Testis (tissue), 2 donors: ENCODE measurements around the gene RPL36.

Experiments
- CTCF ChIP-seq, 3 experiments: fragments of 450-650 bp in 2 of 3; fragments of 200-600 bp in 1 of 3; sonication (generic) in 1 of 3; IDR thresholded peaks; one replicate each; pipeline ENCODE4 v1.5.1; 2016 to 2019; ENCODE audit warnings: antibody characterized with exemption in 3 of 3, mild to moderate bottlenecking in 2 of 3, moderate library complexity in 1 of 3
- POLR2A ChIP-seq: fragments of 450-650 bp; IDR thresholded peaks from one replicate; pipeline ENCODE4 v1.6.1; 2017; ENCODE audit warnings: antibody characterized with exemption, mild to moderate bottlenecking, moderate library complexity

DNA sequence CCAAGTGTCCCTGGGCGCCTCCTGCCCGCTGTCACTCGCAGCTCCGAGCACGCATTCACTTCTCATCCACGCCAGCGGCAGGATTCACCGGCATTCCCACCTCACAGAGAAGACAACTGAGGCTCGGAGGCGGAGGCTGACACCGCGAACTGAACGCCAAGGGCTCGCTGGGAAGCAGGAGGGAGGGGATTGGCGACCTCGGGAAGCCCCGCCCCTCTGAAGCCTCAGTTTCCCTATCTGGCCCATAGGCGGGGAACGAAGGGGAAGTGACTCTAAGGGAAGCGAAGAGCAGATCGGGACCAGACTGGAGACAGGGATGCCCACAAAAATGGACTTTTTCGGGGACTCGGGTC lies 10.0 kb upstream of the RPL36 start:
- no peak for TF ChIP-seq CTCF (IDR thresholded peaks at IDR 0.05)
- no peak for TF ChIP-seq POLR2A
